GM12891 (cell line): Measurements from ENCODE around the gene SLC15A1.

Experiments
- PAX5 ChIP-seq: IDR thresholded peaks from 2 replicates; pipeline ENCODE4 v1.6.1; 2011; ENCODE audit warnings: low read length, moderate library complexity, mild to moderate bottlenecking; ENCODE audit not compliant: insufficient read depth, severe bottlenecking
- POLR2A ChIP-seq: IDR thresholded peaks from 2 replicates; pipeline ENCODE4 v1.6.1; 2011; ENCODE audit warnings: low read depth, low read length, control low read depth
- POLR2AphosphoS5 ChIP-seq: IDR thresholded peaks from 2 replicates; pipeline ENCODE4 v1.6.1; 2011; ENCODE audit warnings: low read depth, low read length, control low read depth
- POU2F2 ChIP-seq: IDR thresholded peaks from 2 replicates; pipeline ENCODE4 v1.6.1; 2011; ENCODE audit warnings: low read depth, mild to moderate bottlenecking, control low read depth, low read length, moderate library complexity
- SPI1 ChIP-seq: IDR thresholded peaks from 2 replicates; pipeline ENCODE4 v1.6.1; 2011; ENCODE audit warnings: low read depth, low read length, control low read depth
- TAF1 ChIP-seq: IDR thresholded peaks from 2 replicates; pipeline ENCODE4 v1.6.1; 2011; ENCODE audit warnings: low read depth, low read length, control low read depth

DNA sequence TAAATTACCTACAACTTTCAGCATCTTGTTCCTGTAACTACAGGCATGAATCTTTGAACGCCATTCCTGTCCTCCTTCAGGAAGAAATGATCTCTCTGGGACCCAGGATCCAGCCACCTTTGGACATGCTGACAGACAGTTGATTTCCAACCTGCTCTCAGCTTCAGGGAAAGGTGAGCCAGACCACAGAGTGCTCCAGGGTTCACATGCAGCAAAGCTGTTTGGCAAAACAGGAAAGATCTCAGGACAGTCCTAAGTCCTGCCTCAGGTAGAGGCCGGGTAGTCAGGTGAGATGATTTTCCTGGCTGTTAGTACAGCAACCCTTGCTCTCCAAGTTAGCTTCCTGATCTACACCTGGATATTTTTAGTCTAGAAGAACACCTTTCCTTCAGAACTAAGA lies 9.1 kb downstream of the SLC15A1 start:
- TF ChIP-seq POLR2A (no peak), POLR2AphosphoS5 (no peak), PAX5 (no peak), TAF1 (no peak), SPI1 (no peak), POU2F2 (no peak)
